SK-N-SH (cell line): ENCODE data around the gene RBSN. TPM values are rescaled to one million over a fixed set of nuclear protein-coding genes. Genes with fewer than 3 reads are reported as not detected.

Experiments used
- CTCF ChIA-PET: fragments of 300-600, 350-600 bp; formaldehyde crosslinking; extraction: SDS; loops from one replicate; lab custom pipeline; 2021; lab: Yijun Ruan, JAX
- POLR2A ChIA-PET: fragments of 350-600 bp; sonication (Branson Sonifier 250); formaldehyde crosslinking; extraction: SDS; loops from one replicate; lab custom pipeline; 2020; ENCODE audit warnings: antibody characterized with exemption, inconsistent platforms; lab: Yijun Ruan, JAX
- DNase-seq: peaks from one replicate; pipeline ENCODE4 v3.0.0; 2012
- H2AFZ ChIP-seq: fragments of 200-600 bp; sonication (generic); 2 replicates; pipeline ENCODE4 v1.8.1; 2016; ENCODE audit warnings: antibody characterized with exemption, mild to moderate bottlenecking, low read depth
- H3F3A ChIP-seq: fragments of 200-600 bp; sonication (generic); replicated peaks from 2 replicates; pipeline ENCODE3; 2016; ENCODE audit warnings: antibody characterized with exemption, mild to moderate bottlenecking; ENCODE audit not compliant: insufficient read depth
- H3K27ac ChIP-seq, 2 experiments: fragments of 200-500 bp in 1 of 2; fragments of 200-600 bp in 1 of 2; sonication (Bioruptor generic) in 1 of 2; sonication (generic), shearing (Covaris generic) in 1 of 2; 2 replicates each; pipeline versions ENCODE4 v1.5.1 to v1.6.1; 2014 to 2016; ENCODE audit warnings: low read depth in 2 of 2, inconsistent platforms in 1 of 2, low read length in 1 of 2, mild to moderate bottlenecking in 1 of 2, mixed read lengths in 1 of 2
- H3K27me3 ChIP-seq: fragments of 200-600 bp; sonication (generic), shearing (Covaris generic); 2 replicates; pipeline ENCODE4 v1.6.1; 2016; ENCODE audit warnings: mixed run types; ENCODE audit not compliant: insufficient read depth
- H3K36me3 ChIP-seq, 2 experiments: fragments of 200-500 bp in 1 of 2; fragments of 200-600 bp in 1 of 2; sonication (Bioruptor generic) in 1 of 2; sonication (generic) in 1 of 2; replicated peaks in 1 of 2; 2 replicates each; pipeline versions ENCODE3 to v1.5.1; 2014 to 2016; ENCODE audit warnings: low read length in 1 of 2, mild to moderate bottlenecking in 1 of 2; ENCODE audit not compliant: insufficient read depth in 2 of 2, control insufficient read depth in 1 of 2
- H3K4me1 ChIP-seq, 2 experiments: fragments of 200-500 bp in 1 of 2; fragments of 200-600 bp in 1 of 2; sonication (Bioruptor generic) in 1 of 2; sonication (generic), shearing (Covaris generic) in 1 of 2; 2 replicates each; pipeline versions ENCODE4 v1.5.1 to v1.6.1; 2014 to 2016; ENCODE audit warnings: low read depth in 1 of 2, low read length in 1 of 2, mixed run types in 1 of 2; ENCODE audit not compliant: insufficient read depth in 2 of 2, control insufficient read depth in 1 of 2
- H3K4me2 ChIP-seq: fragments of 200-600 bp; sonication (generic), shearing (Covaris generic); 2 replicates; pipeline ENCODE4 v1.6.1; 2017; ENCODE audit warnings: mixed run types
- H3K4me3 ChIP-seq, 2 experiments: fragments of 200-500 bp in 1 of 2; fragments of 200-600 bp in 1 of 2; sonication (Bioruptor generic) in 1 of 2; sonication (generic), shearing (Covaris generic) in 1 of 2; 2 replicates each; pipeline versions ENCODE4 v1.5.1 to v1.8.1; 2014 to 2016; ENCODE audit warnings: low read depth in 2 of 2, inconsistent platforms in 1 of 2, low read length in 1 of 2, mild to moderate bottlenecking in 1 of 2, mixed read lengths in 1 of 2, moderate library complexity in 1 of 2
- H3K79me2 ChIP-seq: fragments of 200-600 bp; sonication (generic); 2 replicates; pipeline ENCODE4 v1.8.1; 2017; ENCODE audit warnings: mild to moderate bottlenecking; ENCODE audit not compliant: insufficient read depth
- H3K9ac ChIP-seq: fragments of 200-600 bp; sonication (generic); 2 replicates; pipeline ENCODE4 v1.6.1; 2017; ENCODE audit warnings: mixed run types
- H3K9me2 ChIP-seq: fragments of 200-600 bp; sonication (generic); 2 replicates; pipeline ENCODE4 v1.6.1; 2017; ENCODE audit warnings: mixed run types
- H3K9me3 ChIP-seq: fragments of 200-600 bp; sonication (generic); 2 replicates; pipeline ENCODE4 v1.6.1; 2017; ENCODE audit warnings: mixed run types, mild to moderate bottlenecking, moderate library complexity
- H4K20me1 ChIP-seq: fragments of 200-600 bp; sonication (generic); 2 replicates; pipeline ENCODE4 v1.6.1; 2017; ENCODE audit warnings: mild to moderate bottlenecking, mixed run types; ENCODE audit not compliant: insufficient read depth
- CHD2 ChIP-seq: fragments of 150-350 bp; IDR thresholded peaks from 2 replicates; pipeline ENCODE4 v1.6.1; 2018; ENCODE audit warnings: low read length; ENCODE audit not compliant: partially characterized antibody
- ELF1 ChIP-seq: IDR thresholded peaks from 2 replicates; pipeline ENCODE4 v1.4.0; 2012
- EP300 ChIP-seq, 2 experiments: IDR thresholded peaks; 2 replicates each; pipeline versions ENCODE4 v1.4.0 to v1.6.1; 2012; ENCODE audit warnings: borderline replicate concordance in 1 of 2, low read depth in 1 of 2, low read length in 1 of 2
- EZH2phosphoT487 ChIP-seq: fragments of 200-600 bp; sonication (generic); IDR thresholded peaks from 2 replicates; pipeline ENCODE4 v1.6.1; 2017; ENCODE audit warnings: low read depth, mixed run types, mild to moderate bottlenecking, antibody characterized with exemption, moderate library complexity, borderline replicate concordance
- FOSL2 ChIP-seq: IDR thresholded peaks from 2 replicates; pipeline ENCODE4 v1.4.0; 2012; ENCODE audit warnings: low read depth, mild to moderate bottlenecking, moderate library complexity, borderline replicate concordance
- FOXM1 ChIP-seq: IDR thresholded peaks from 2 replicates; pipeline ENCODE4 v1.4.0; 2012; ENCODE audit warnings: low read depth, mild to moderate bottlenecking
- GABPA ChIP-seq: IDR thresholded peaks from 2 replicates; pipeline ENCODE4 v1.4.0; 2012; ENCODE audit warnings: low read depth, mild to moderate bottlenecking
- IRF3 ChIP-seq: fragments of 150-350 bp; IDR thresholded peaks from 2 replicates; pipeline ENCODE4 v1.6.1; 2016; ENCODE audit warnings: mild to moderate bottlenecking, low read depth, low read length
- MXI1 ChIP-seq: IDR thresholded peaks from 2 replicates; pipeline ENCODE4 v1.6.1; 2012; ENCODE audit warnings: mild to moderate bottlenecking, low read depth, low read length, improper control_type of control experiment
- NFIC ChIP-seq: IDR thresholded peaks from 2 replicates; pipeline ENCODE4 v1.4.0; 2012; ENCODE audit warnings: borderline replicate concordance
- POLR2AphosphoS5 ChIP-seq: IDR thresholded peaks from 2 replicates; pipeline ENCODE4 v1.6.1; 2012; ENCODE audit warnings: low read depth, low read length
- RXRA ChIP-seq: IDR thresholded peaks from 2 replicates; pipeline ENCODE4 v1.4.0; 2012; ENCODE audit warnings: low read depth, mild to moderate bottlenecking, borderline replicate concordance
- SIN3A ChIP-seq: IDR thresholded peaks from 2 replicates; pipeline ENCODE4 v1.6.1; 2012; ENCODE audit warnings: low read depth, mild to moderate bottlenecking, low read length, moderate library complexity, borderline replicate concordance
- TCF12 ChIP-seq: IDR thresholded peaks from 2 replicates; pipeline ENCODE4 v1.4.0; 2012
- YY1 ChIP-seq: IDR thresholded peaks from 2 replicates; pipeline ENCODE4 v1.4.0; 2012; ENCODE audit warnings: low read depth, mild to moderate bottlenecking
- ZBTB33 ChIP-seq: IDR thresholded peaks from 2 replicates; pipeline ENCODE4 v1.4.0; 2012; ENCODE audit warnings: low read depth, borderline replicate concordance
- WGBS: methylation state at CpG from one replicate; pipeline ENCODE4 v1.1.6; 2017; ENCODE audit warnings: low lambda C conversion rate; 5-methylcytosine and 5-hydroxymethylcytosine counted together
- polyA plus RNA-seq, 3 experiments: library from polyadenylated mRNA; depleted of rRNA; stranded (reverse); fragments of >200 nt; gene quantifications; 2 replicates each; pipeline ENCODE4 v1.2.3, GENCODE V29; 2012
- TF ChIP-seq, protein P1 (sequence below): IDR thresholded peaks from 2 replicates; pipeline ENCODE4 v1.4.0; 2012; ENCODE audit warnings: low read depth
- TF ChIP-seq, protein P2 (sequence below): IDR thresholded peaks from 2 replicates; pipeline ENCODE4 v1.6.1; 2012; ENCODE audit warnings: mild to moderate bottlenecking, low read depth, low read length, moderate library complexity

Gene RBSN
- polyA plus RNA-seq, 1 of the 3 experiments (the other 2 are of a cell fraction), result 4.7 TPM

GRCh38 chr3:15116032-15116669 is 17.2 kb upstream of the RBSN start:
- H3K9ac ChIP-seq, result no peak overlapping the region
- H2AFZ ChIP-seq, result no peak overlapping the region
- no peaks in the 10 kb centered on the region; a peak in 1 of 4 replicates for H3K4me1 ChIP-seq
- 60% methylated on average over 2 of the region's 2 CpGs for WGBS
- H3K27me3 ChIP-seq, result no peaks in the 10 kb centered on the region
- H3K9me3 ChIP-seq, result no peaks in the 10 kb centered on the region
- no peak overlapping the region for H3K4me3 ChIP-seq
- TF ChIP-seq ELF1 (no peak), NFIC (no peak), FOXM1 (no peak), EP300 (IDR thresholded peaks at IDR 0.05; ENCODE audit: borderline replicate concordance in 1 of 2, low read depth in 1 of 2, low read length in 1 of 2) (no peak)
- H3K79me2 ChIP-seq, result no peaks in the 10 kb centered on the region
- POLR2A ChIA-PET, result no interaction called here
- no peaks in the 10 kb centered on the region for H4K20me1 ChIP-seq
- DNase-seq, result no peak
- no peaks in the 10 kb centered on the region for H3K36me3 ChIP-seq
- H3F3A ChIP-seq, result no peaks in the 10 kb centered on the region
- H3K9me2 ChIP-seq, result no peaks in the 10 kb centered on the region
- no peak overlapping the region for H3K4me2 ChIP-seq
- no peak overlapping the region for H3K27ac ChIP-seq
- CTCF ChIA-PET, result interaction anchor here (0.9 to 5.8 kb wide), 3 partner anchors 8 to 17 kb away, joined by 3 to 60 read pairs (median 9); partner anchors contain the start of gene RBSN

GRCh38 chr3:15114466-15115358 is 15.8 kb upstream of the RBSN start:
- Histone ChIP-seq H3K27ac (no peak overlapping the region), H2AFZ (no peak overlapping the region), H3F3A (no peaks in the 10 kb centered on the region), H3K9me3 (no peaks in the 10 kb centered on the region), H3K36me3 (no peaks in the 10 kb centered on the region), H3K9ac (no peak overlapping the region), H3K4me3 (no peak overlapping the region), H4K20me1 (no peaks in the 10 kb centered on the region), H3K9me2 (no peaks in the 10 kb centered on the region), H3K79me2 (no peaks in the 10 kb centered on the region), H3K4me2 (no peak overlapping the region), H3K27me3 (no peaks in the 10 kb centered on the region), H3K4me1 (no peaks in the 10 kb centered on the region)
- ChIA-PET CTCF (interaction anchor here (0.7 to 1.3 kb wide), 2 partner anchors 10 to 189 kb away, joined by 3 to 4 read pairs; no protein-coding TSS in a partner anchor), POLR2A (no interaction called here)
- DNase-seq, result no peak
- 62% methylated on average over 10 of the region's 10 CpGs for WGBS
- TF ChIP-seq POLR2AphosphoS5 (no peak), FOXM1 (no peak), SIN3A (no peak), EZH2phosphoT487 (no peak), MXI1 (no peak), TCF12 (no peak), YY1 (no peak), FOSL2 (no peak), ZBTB33 (no peak), CHD2 (no peak), ELF1 (no peak), GABPA (no peak), RXRA (no peak), IRF3 (no peak)
- TF ChIP-seq, protein P1, sequence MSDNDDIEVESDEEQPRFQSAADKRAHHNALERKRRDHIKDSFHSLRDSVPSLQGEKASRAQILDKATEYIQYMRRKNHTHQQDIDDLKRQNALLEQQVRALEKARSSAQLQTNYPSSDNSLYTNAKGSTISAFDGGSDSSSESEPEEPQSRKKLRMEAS, result no peak
- TF ChIP-seq, protein P2, sequence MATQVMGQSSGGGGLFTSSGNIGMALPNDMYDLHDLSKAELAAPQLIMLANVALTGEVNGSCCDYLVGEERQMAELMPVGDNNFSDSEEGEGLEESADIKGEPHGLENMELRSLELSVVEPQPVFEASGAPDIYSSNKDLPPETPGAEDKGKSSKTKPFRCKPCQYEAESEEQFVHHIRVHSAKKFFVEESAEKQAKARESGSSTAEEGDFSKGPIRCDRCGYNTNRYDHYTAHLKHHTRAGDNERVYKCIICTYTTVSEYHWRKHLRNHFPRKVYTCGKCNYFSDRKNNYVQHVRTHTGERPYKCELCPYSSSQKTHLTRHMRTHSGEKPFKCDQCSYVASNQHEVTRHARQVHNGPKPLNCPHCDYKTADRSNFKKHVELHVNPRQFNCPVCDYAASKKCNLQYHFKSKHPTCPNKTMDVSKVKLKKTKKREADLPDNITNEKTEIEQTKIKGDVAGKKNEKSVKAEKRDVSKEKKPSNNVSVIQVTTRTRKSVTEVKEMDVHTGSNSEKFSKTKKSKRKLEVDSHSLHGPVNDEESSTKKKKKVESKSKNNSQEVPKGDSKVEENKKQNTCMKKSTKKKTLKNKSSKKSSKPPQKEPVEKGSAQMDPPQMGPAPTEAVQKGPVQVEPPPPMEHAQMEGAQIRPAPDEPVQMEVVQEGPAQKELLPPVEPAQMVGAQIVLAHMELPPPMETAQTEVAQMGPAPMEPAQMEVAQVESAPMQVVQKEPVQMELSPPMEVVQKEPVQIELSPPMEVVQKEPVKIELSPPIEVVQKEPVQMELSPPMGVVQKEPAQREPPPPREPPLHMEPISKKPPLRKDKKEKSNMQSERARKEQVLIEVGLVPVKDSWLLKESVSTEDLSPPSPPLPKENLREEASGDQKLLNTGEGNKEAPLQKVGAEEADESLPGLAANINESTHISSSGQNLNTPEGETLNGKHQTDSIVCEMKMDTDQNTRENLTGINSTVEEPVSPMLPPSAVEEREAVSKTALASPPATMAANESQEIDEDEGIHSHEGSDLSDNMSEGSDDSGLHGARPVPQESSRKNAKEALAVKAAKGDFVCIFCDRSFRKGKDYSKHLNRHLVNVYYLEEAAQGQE, result no peak
